GM19467 (cell line): ENCODE measurements around the gene SLC22A8.
"Not testable (repeated sequence)": the region's sequence is repeated elsewhere in the genome, so short reads cannot be mapped to it uniquely, and the experiment has no call there.

ENCODE experiments used
- ATAC-seq: cut with Tn5 transposase; IDR thresholded peaks from one replicate; pipeline ENCODE4 v1.9.1; 2021; ENCODE audit warnings: mild to moderate bottlenecking, moderate library complexity; ENCODE audit not compliant: unreplicated experiment

Gene SLC22A8

GRCh38 chr11:62994775-62995174 is 20.9 kb downstream of the SLC22A8 start:
- no peak for ATAC-seq

GRCh38 chr11:62988276-62988675 is 27.4 kb downstream of the SLC22A8 start:
- no peak for ATAC-seq

GRCh38 chr11:62985041-62985750 is 30.4 kb downstream of the SLC22A8 start:
- ATAC-seq, result no peak

- ATAC-seq, result no peak
Observed at GRCh38 chr11:62984451-62984991, 31.1 kb downstream of the SLC22A8 start, which contains the start of gene SLC22A6. Gene SLC22A6 (minus strand): TSS chr11:62984967. CDS start chr11:62984690, 277 bp downstream.

GRCh38 chr11:62983536-62984199 is 32.0 kb downstream of the SLC22A8 start:
- ATAC-seq, result no peak

- no peak for ATAC-seq
Observed at GRCh38 chr11:62981743-62982142, 33.9 kb downstream of the SLC22A8 start.

- ATAC-seq, result no peak
Observed at GRCh38 chr11:62980133-62980760, 35.4 kb downstream of the SLC22A8 start.

- no peak for ATAC-seq
Observed at GRCh38 chr11:62976109-62976508, 39.5 kb downstream of the SLC22A8 start.

GRCh38 chr11:62974848-62975522 is 40.7 kb downstream of the SLC22A8 start:
- no peak for ATAC-seq

- no peak for ATAC-seq
Observed at GRCh38 chr11:62965574-62965973, 50.1 kb downstream of the SLC22A8 start.

GRCh38 chr11:62962391-62962790 is 53.2 kb downstream of the SLC22A8 start:
- no peak for ATAC-seq

- ATAC-seq, result no peak
Observed at GRCh38 chr11:62961017-62961570, 54.5 kb downstream of the SLC22A8 start.

- no peak for ATAC-seq
Observed at GRCh38 chr11:62959422-62959980, 56.1 kb downstream of the SLC22A8 start.

- no peak for ATAC-seq
Observed at GRCh38 chr11:62958547-62959421, 56.9 kb downstream of the SLC22A8 start.

- ATAC-seq, result no peak
Observed at GRCh38 chr11:62957147-62957546, 58.5 kb downstream of the SLC22A8 start.

- ATAC-seq, result no peak
Observed at GRCh38 chr11:62954478-62954877, 61.2 kb downstream of the SLC22A8 start.

GRCh38 chr11:62953811-62954210 is 61.8 kb downstream of the SLC22A8 start:
- ATAC-seq, result no peak

- ATAC-seq, result no peak
Observed at GRCh38 chr11:62948765-62949320, 66.8 kb downstream of the SLC22A8 start.

- not testable (repeated sequence) for ATAC-seq
Observed at GRCh38 chr11:62945538-62945937, 70.1 kb downstream of the SLC22A8 start.
